ENCODE measurements around the gene SYT7.

GRCh38 chr11:61581931-61582330 lies 1.1 kb upstream of the SYT7 start:
- TF ChIP-seq EZH2 (IDR thresholded peaks at IDR 0.05) (no peak), POLR2AphosphoS5 (IDR thresholded peaks at IDR 0.05; ENCODE audit: borderline replicate concordance, low read depth, low read length) (no peak), FOXP2 (optimal IDR thresholded peaks at IDR 0.05; ENCODE audit: control extremely low read depth, extremely low read length, insufficient read depth) (no peak)
